Lung (tissue), 12 donors: Measurements from ENCODE around the gene KANK3. TPM values are rescaled to one million over a fixed set of nuclear protein-coding genes. Genes with fewer than 3 reads are reported as not detected.

ENCODE experiments used
- ATAC-seq: fragments of 200-7000 bp; cut with Tn5 transposase; one replicate; pipeline ENCODE4 v1.9.1; 2020; ENCODE audit warnings: moderate number of reproducible peaks; ENCODE audit not compliant: insufficient read depth, low FRiP score
- DNase-seq, 3 donors: peaks; one replicate each; pipeline ENCODE4 v3.0.0-alpha.2; 2013 to 2017
- H3K27ac ChIP-seq, 2 donors: one replicate each; pipeline ENCODE4 v1.5.1; 2013; ENCODE audit warnings: mild to moderate bottlenecking in 2 of 2, moderate library complexity in 2 of 2, control low read depth in 1 of 2, inconsistent platforms in 1 of 2, low read depth in 1 of 2, low read length in 1 of 2
- H3K27me3 ChIP-seq, 3 donors: one replicate each; pipeline ENCODE4 v1.5.1; 2013; ENCODE audit warnings: low read length in 2 of 3; ENCODE audit not compliant: control insufficient read depth in 3 of 3, insufficient read depth in 3 of 3
- H3K36me3 ChIP-seq, 4 donors: one replicate each; pipeline ENCODE4 v1.5.1; 2013; ENCODE audit warnings: low read length in 4 of 4, mild to moderate bottlenecking in 1 of 4, moderate library complexity in 1 of 4; ENCODE audit not compliant: control insufficient read depth in 4 of 4, insufficient read depth in 4 of 4
- H3K4me1 ChIP-seq, 5 donors: one replicate each; pipeline ENCODE4 v1.5.1; 2013; ENCODE audit warnings: low read length in 5 of 5, mild to moderate bottlenecking in 2 of 5, moderate library complexity in 1 of 5; ENCODE audit not compliant: control insufficient read depth in 5 of 5, insufficient read depth in 5 of 5
- H3K4me3 ChIP-seq: one replicate; pipeline ENCODE4 v1.5.1; 2013; ENCODE audit warnings: mild to moderate bottlenecking, control low read depth, moderate library complexity
- H3K9ac ChIP-seq, 2 donors: one replicate each; pipeline ENCODE4 v1.5.1; 2013; ENCODE audit warnings: low read length in 2 of 2, control low read depth in 1 of 2; ENCODE audit not compliant: insufficient read depth in 1 of 2
- H3K9me3 ChIP-seq, 4 donors: one replicate each; pipeline ENCODE4 v1.5.1; 2013; ENCODE audit warnings: low read length in 3 of 4, mild to moderate bottlenecking in 1 of 4, moderate library complexity in 1 of 4; ENCODE audit not compliant: control insufficient read depth in 4 of 4, insufficient read depth in 3 of 4
- WGBS, 2 donors: extraction: QIAGEN DNeasy Blood & Tissue Kit; methylation state at CpG; one replicate each; pipeline ENCODE4 v1.1.7; 2013; 5-methylcytosine and 5-hydroxymethylcytosine counted together
- polyA plus RNA-seq, 2 donors: library from polyadenylated mRNA; stranded (reverse); fragments of 200-250 nt; gene quantifications; one replicate each; pipeline ENCODE4 v1.2.1, GENCODE V29; 2013
- total RNA-seq, 2 donors: library from RNA; depleted of rRNA in 1 of 2; stranded (reverse); fragments of >200 nt in 1 of 2; gene quantifications; one replicate each; pipeline ENCODE4 v1.2.1, GENCODE V29; 2014 to 2021
- TF ChIP-seq, protein P1 (sequence below): IDR thresholded peaks from 2 replicates; pipeline ENCODE4 v1.5.1; 2012; ENCODE audit warnings: mild to moderate bottlenecking; ENCODE audit errors: control extremely low read depth, extremely low read depth
- donor health status: control.
- donor health status: control.
- donor health status: Bipolar disorder and iron deficiency.
- donor health status: healthy.
- donor health status: DM: yes; HTN: yes; CAD: no.

KANK3 gene
- total and polyA plus RNA-seq, 4 donors = 24.0 to 42.3 (median 26.7) TPM

DNA sequence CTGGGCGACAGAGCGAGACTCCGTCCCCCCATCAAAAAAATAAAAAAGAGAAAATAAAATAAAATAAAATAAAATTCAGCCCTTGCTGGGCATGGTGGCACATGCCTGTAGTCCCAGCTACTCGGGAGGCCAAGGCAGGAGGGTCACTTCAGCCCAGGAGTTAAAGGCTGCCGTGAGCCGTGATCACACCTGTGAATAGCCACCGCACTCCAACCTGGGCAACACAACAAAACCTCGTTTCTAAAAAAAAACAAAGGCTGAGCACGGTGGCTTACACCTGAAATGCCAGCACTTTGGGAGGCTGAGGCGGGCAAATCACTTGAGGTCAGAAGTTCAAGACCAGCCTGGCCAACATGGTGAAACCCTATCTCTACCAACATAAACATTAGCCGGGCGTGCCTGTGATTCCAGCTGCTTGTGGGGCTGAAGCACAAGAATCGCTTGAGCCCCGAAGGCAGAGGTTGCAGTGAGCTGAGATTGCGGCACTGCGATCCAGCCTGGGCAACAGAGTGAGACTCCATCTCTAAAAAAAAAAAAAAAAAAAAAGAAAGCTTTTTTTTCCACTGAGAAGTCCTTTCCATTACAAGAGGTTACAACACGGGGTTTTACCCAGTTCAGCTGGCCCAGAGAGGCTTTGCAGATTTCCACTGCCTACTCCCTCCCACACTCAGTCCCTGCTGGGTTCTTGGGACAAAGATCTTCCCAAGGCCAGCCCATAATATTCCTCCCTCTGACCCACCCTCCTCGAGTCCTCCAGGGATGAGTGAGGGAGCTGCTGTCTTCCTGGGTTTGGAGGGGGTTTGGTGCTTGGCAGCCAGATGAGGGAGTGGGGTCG lies 27.3 kb upstream of the KANK3 start:
- Histone ChIP-seq H3K27me3 (peaks cover 0 to 2% (median 0%) of the 10 kb centered on the region in 3 donors), H3K4me1 (peaks cover 5 to 32% (median 18%) of the 10 kb centered on the region in 5 donors), H3K27ac (no peak overlapping the region), H3K4me3 (no peak overlapping the region), H3K9me3 (no peaks in the 10 kb centered on the region), H3K9ac (no peak overlapping the region), H3K36me3 (peaks cover 2 to 8% (median 5%) of the 10 kb centered on the region in 4 donors)
- 87 to 88% methylated on average over 19 of the region's 19 CpGs for WGBS, 2 donors
- DNase-seq (peak in 1 of 3 donors; percentile 27), ATAC-seq (no peak)
- TF ChIP-seq, protein P1, sequence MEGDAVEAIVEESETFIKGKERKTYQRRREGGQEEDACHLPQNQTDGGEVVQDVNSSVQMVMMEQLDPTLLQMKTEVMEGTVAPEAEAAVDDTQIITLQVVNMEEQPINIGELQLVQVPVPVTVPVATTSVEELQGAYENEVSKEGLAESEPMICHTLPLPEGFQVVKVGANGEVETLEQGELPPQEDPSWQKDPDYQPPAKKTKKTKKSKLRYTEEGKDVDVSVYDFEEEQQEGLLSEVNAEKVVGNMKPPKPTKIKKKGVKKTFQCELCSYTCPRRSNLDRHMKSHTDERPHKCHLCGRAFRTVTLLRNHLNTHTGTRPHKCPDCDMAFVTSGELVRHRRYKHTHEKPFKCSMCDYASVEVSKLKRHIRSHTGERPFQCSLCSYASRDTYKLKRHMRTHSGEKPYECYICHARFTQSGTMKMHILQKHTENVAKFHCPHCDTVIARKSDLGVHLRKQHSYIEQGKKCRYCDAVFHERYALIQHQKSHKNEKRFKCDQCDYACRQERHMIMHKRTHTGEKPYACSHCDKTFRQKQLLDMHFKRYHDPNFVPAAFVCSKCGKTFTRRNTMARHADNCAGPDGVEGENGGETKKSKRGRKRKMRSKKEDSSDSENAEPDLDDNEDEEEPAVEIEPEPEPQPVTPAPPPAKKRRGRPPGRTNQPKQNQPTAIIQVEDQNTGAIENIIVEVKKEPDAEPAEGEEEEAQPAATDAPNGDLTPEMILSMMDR = no peak

DNA sequence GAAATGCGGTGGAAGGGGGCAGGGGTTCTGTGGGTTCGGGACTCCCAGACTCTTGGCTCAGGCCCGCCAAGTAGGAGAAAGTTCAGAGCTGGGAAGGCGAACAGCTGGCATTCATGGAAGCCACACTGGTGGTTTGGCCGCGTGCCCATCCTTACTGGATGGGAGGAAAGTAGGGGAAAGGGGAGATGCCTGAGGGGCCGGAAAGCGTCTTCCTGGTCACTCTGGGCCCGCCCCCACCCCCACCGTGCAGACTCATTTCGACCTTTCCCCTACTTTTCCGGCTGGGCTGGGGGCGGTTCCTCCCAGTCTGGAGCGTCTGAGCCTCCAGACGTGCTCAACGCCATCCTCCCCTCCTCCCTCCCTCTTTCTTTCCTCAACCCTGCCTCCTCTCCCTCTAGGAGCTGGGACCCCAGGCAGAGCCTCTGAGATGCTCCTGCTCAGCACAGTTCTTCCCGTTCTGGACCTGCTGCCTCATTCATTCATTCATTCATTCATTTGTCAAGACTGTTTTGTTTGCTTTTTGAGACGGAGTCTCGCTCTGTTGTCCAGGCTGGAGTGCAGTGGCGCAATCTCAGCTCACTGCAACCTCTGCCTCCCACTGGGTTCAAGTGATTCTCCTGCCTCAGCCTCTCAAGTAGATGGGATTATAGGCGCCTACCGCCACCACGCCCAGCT lies 24.4 kb upstream of the KANK3 start:
- Histone ChIP-seq H3K27me3 (peaks cover 0 to 4% (median 0%) of the 10 kb centered on the region in 3 donors), H3K36me3 (peaks cover 0 to 3% (median 1%) of the 10 kb centered on the region in 4 donors), H3K27ac (peak overlapping the region in 1 of 2 donors; percentile 66), H3K9me3 (no peaks in the 10 kb centered on the region), H3K4me3 (no peak overlapping the region), H3K9ac (no peak overlapping the region), H3K4me1 (peaks cover 5 to 45% (median 25%) of the 10 kb centered on the region in 5 donors)
- 18 to 19% methylated on average over 23 of the region's 23 CpGs for WGBS, 2 donors
- peak; percentile 99 to 100 (median 99) for DNase-seq
- TF ChIP-seq, protein P1 = no peak
- no peak for ATAC-seq

DNA sequence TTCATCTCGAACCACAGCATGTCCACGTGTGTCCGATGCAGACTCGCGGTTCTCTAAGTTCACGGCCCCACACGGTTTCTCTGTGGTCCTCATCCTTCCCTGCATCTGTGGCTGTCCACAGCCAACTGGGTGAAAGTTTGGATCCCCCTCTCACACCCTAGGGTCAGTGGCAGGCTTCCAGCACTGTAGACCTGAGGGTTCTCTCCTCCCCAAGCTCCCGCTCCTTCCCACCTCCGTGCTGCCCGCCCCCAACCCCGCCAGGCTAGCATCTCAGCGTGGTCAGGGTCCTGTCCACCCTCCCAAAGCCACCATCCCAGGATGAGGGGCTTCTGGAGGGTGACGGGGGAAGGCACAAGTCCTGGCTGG lies 23.9 kb upstream of the KANK3 start:
- DNase-seq (peak in 1 of 3 donors; percentile 88), ATAC-seq (no peak)
- Histone ChIP-seq H3K27me3 (peaks cover 0 to 4% (median 0%) of the 10 kb centered on the region in 3 donors), H3K9ac (no peak overlapping the region), H3K36me3 (peaks cover 0 to 3% (median 1%) of the 10 kb centered on the region in 4 donors), H3K4me1 (peaks cover 6 to 50% (median 30%) of the 10 kb centered on the region in 5 donors), H3K27ac (peak overlapping the region in 1 of 2 donors; percentile 66), H3K4me3 (no peak overlapping the region), H3K9me3 (no peaks in the 10 kb centered on the region)
- TF ChIP-seq, protein P1 = no peak
- WGBS, 2 donors = 61 to 69% methylated on average over 13 of the region's 13 CpGs
